Esophagus (tissue), 2 donors: ENCODE results near the gene FAS. TPM values are rescaled to one million over a fixed set of nuclear protein-coding genes. Genes with fewer than 3 reads are reported as not detected.
"Not testable (repeated sequence)": the region's sequence is repeated elsewhere in the genome, so short reads cannot be mapped to it uniquely, and the experiment has no call there.

Source experiments
- H3K27ac ChIP-seq, 2 donors: one replicate each; pipeline ENCODE4 v1.5.1; 2013; ENCODE audit warnings: low read depth in 2 of 2, mild to moderate bottlenecking in 2 of 2, inconsistent platforms in 1 of 2, low read length in 1 of 2, moderate library complexity in 1 of 2
- H3K27me3 ChIP-seq, 2 donors: one replicate each; pipeline ENCODE4 v1.6.1; 2013; ENCODE audit warnings: low read length in 2 of 2, control low read depth in 1 of 2, mild to moderate bottlenecking in 1 of 2; ENCODE audit not compliant: insufficient read depth in 2 of 2, control insufficient read depth in 1 of 2
- H3K36me3 ChIP-seq, 2 donors: one replicate each; pipeline ENCODE4 v1.6.1; 2013; ENCODE audit warnings: low read length in 1 of 2; ENCODE audit not compliant: control insufficient read depth in 2 of 2, insufficient read depth in 2 of 2
- H3K4me1 ChIP-seq, 2 donors: one replicate each; pipeline ENCODE4 v1.6.1; 2013; ENCODE audit warnings: low read length in 1 of 2; ENCODE audit not compliant: control insufficient read depth in 2 of 2, insufficient read depth in 2 of 2
- H3K4me3 ChIP-seq, 2 donors: one replicate each; pipeline ENCODE4 v1.5.1; 2013; ENCODE audit warnings: low read length in 2 of 2, mild to moderate bottlenecking in 2 of 2, low read depth in 1 of 2, moderate library complexity in 1 of 2
- H3K9me3 ChIP-seq, 2 donors: one replicate each; pipeline ENCODE4 v1.6.1; 2013; ENCODE audit warnings: mild to moderate bottlenecking in 2 of 2, low read depth in 1 of 2, low read length in 1 of 2, moderate library complexity in 1 of 2; ENCODE audit not compliant: control insufficient read depth in 2 of 2, insufficient read depth in 1 of 2
- WGBS, 2 donors: extraction: QIAGEN DNeasy Blood & Tissue Kit; methylation state at CpG; one replicate each; pipeline ENCODE4 v1.1.7; 2013; 5-methylcytosine and 5-hydroxymethylcytosine counted together
- polyA plus RNA-seq, 2 donors: library from polyadenylated mRNA; stranded (reverse); fragments of 200-250 nt; gene quantifications; one replicate each; pipeline ENCODE4 v1.2.3, GENCODE V29; 2013
- donor health status: healthy with polysubstance abuse.
- donor health status: Bipolar disorder and iron deficiency.

The FAS gene
- polyA plus RNA-seq, 2 donors = 8.8 to 10.2 TPM

GRCh38 chr10:89001024-89001728, 10.6 kb downstream of the FAS start:
- Histone ChIP-seq H3K27me3 (no peaks in the 10 kb centered on the region), H3K4me3 (peak overlapping the region in 1 of 2 donors; percentile 7), H3K27ac (peak overlapping the region in 1 of 2 donors; percentile 47), H3K9me3 (no peaks in the 10 kb centered on the region), H3K36me3 (peaks cover 0 to 2% of the 10 kb centered on the region in 2 donors), H3K4me1 (peaks cover 0 to 2% of the 10 kb centered on the region in 2 donors)
- 55 to 65% methylated on average over 5 of the region's 5 CpGs for WGBS, 2 donors

- Histone ChIP-seq H3K4me3 (no peak overlapping the region), H3K27me3 (no peaks in the 10 kb centered on the region), H3K27ac (peak overlapping the region; percentile 12 to 34), H3K4me1 (peaks cover 0 to 2% of the 10 kb centered on the region in 2 donors), H3K36me3 (peaks cover 0 to 2% of the 10 kb centered on the region in 2 donors), H3K9me3 (no peaks in the 10 kb centered on the region)
- WGBS, 2 donors = 53 to 58% methylated on average over 4 of the region's 4 CpGs
Measured at GRCh38 chr10:89001729-89002072, 11.1 kb downstream of the FAS start.

GRCh38 chr10:89002226-89002978, 11.8 kb downstream of the FAS start:
- Histone ChIP-seq H3K27ac (no peak overlapping the region), H3K27me3 (no peaks in the 10 kb centered on the region), H3K9me3 (no peaks in the 10 kb centered on the region), H3K4me3 (no peak overlapping the region), H3K36me3 (peaks cover 0 to 2% of the 10 kb centered on the region in 2 donors), H3K4me1 (peaks cover 0 to 2% of the 10 kb centered on the region in 2 donors)
- WGBS, 2 donors = 74 to 76% methylated on average over 4 of the region's 4 CpGs

- H3K4me3 ChIP-seq = no peak overlapping the region
- no peaks in the 10 kb centered on the region for H3K27me3 ChIP-seq
- WGBS, 2 donors = 46 to 57% methylated on average over 2 of the region's 2 CpGs
- no peaks in the 10 kb centered on the region for H3K9me3 ChIP-seq
- H3K27ac ChIP-seq = no peak overlapping the region
- H3K36me3 ChIP-seq = peaks cover 0 to 2% of the 10 kb centered on the region in 2 donors
- peaks cover 0 to 2% of the 10 kb centered on the region in 2 donors for H3K4me1 ChIP-seq
Measured at GRCh38 chr10:89003344-89003743, 12.7 kb downstream of the FAS start.

- WGBS, 2 donors = 55 to 64% methylated on average over 3 of the region's 3 CpGs
Measured at GRCh38 chr10:89007129-89007893, 16.7 kb downstream of the FAS start.

GRCh38 chr10:89018700-89019346, 28.2 kb downstream of the FAS start:
- H3K4me3 ChIP-seq, H3K4me1 ChIP-seq, H3K27ac ChIP-seq, H3K9me3 ChIP-seq, H3K36me3 ChIP-seq, H3K27me3 ChIP-seq: not testable (repeated sequence)
- WGBS, 2 donors = 85 to 90% methylated on average over 15 of the region's 15 CpGs

More at GRCh38 chr10:89007129-89007893, 16.7 kb downstream of the FAS start:
- no peak overlapping the region for H3K4me3 ChIP-seq
- H3K27ac ChIP-seq = no peak overlapping the region
- no peaks in the 10 kb centered on the region for H3K4me1 ChIP-seq
- no peaks in the 10 kb centered on the region for H3K9me3 ChIP-seq
- no peaks in the 10 kb centered on the region for H3K27me3 ChIP-seq
- peaks cover 2 to 8% of the 10 kb centered on the region in 2 donors for H3K36me3 ChIP-seq

- no peak overlapping the region for H3K27ac ChIP-seq
- peaks cover 3 to 6% of the 10 kb centered on the region in 2 donors for H3K36me3 ChIP-seq
- 84 to 91% methylated on average over 2 of the region's 2 CpGs for WGBS, 2 donors
- H3K4me1 ChIP-seq = no peaks in the 10 kb centered on the region
- H3K27me3 ChIP-seq = no peaks in the 10 kb centered on the region
- peaks cover 0 to 2% of the 10 kb centered on the region in 2 donors for H3K9me3 ChIP-seq
- H3K4me3 ChIP-seq = no peak overlapping the region
Measured at GRCh38 chr10:89019569-89020327, 29.1 kb downstream of the FAS start.

GRCh38 chr10:89021526-89021925, 30.9 kb downstream of the FAS start:
- WGBS, 2 donors = 64 to 81% methylated on average over 6 of the region's 6 CpGs
- not testable (repeated sequence) for H3K27ac ChIP-seq, H3K36me3 ChIP-seq, H3K4me3 ChIP-seq, H3K4me1 ChIP-seq, H3K9me3 ChIP-seq, H3K27me3 ChIP-seq
